ENCODE data around the gene DNAJC24. TPM values are rescaled to one million over a fixed set of nuclear protein-coding genes. Genes with fewer than 3 reads are reported as not detected.
"Not testable (repeated sequence)": the region's sequence is repeated elsewhere in the genome, so short reads cannot be mapped to it uniquely, and the experiment has no call there.

The DNAJC24 gene, protein sequence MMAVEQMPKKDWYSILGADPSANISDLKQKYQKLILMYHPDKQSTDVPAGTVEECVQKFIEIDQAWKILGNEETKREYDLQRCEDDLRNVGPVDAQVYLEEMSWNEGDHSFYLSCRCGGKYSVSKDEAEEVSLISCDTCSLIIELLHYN
- 10 to 100 TPM in 3 of 4 donors, 1 to 10 TPM in 1; 7.8 to 26.9 (median 16.3) TPM for total RNA-seq

GRCh38 chr11:31369348-31370329, at the start of gene DNAJC24, which contains the start of gene DCDC1:
TSS of gene DNAJC24 (plus strand) at chr11:31369860. CDS start at chr11:31370749, 889 bp downstream.
TSS of gene DCDC1 (minus strand) at chr11:31369739. CDS start at chr11:31328280, 41,459 bp downstream.
- peak within 1 kb of the TSS; percentile 79 for H3K27ac ChIP-seq

DNA sequence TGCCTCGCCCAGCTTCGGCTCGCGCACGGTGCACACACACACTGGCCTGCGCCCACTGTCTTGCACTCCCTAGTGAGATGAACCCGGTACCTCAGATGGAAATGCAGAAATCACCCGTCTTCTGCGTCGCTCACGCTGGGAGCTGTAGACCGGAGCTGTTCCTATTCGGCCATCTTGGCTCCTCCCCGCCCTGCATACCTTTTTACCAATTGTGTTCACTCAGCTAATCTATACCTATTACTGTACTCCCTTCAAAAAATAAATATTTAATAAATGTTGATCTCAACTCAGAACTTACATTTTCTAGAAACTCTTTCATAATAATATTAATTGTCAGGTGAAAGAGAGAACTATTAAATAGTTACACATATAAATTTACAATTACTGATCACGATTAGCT, 48.2 kb upstream of the DNAJC24 start:
- H3K27ac ChIP-seq, H3K36me3 ChIP-seq: not testable (repeated sequence)
- WGBS = 97% methylated on average over 15 of the region's 15 CpGs

More at GRCh38 chr11:31369348-31370329, at the start of gene DNAJC24, which contains the start of gene DCDC1:
- TF ChIP-seq POLR2A (IDR thresholded peaks at IDR 0.05) (no peak), CTCF (IDR thresholded peaks at IDR 0.05) (no peak), POLR2AphosphoS5 (IDR thresholded peaks at IDR 0.05) (peak in 1 of 3 donors; percentile 54), EP300 (IDR thresholded peaks at IDR 0.05) (no peak)
- Histone ChIP-seq H3K36me3 (no peaks in the 10 kb centered on the region), H3K4me3 (peak within 1 kb of the TSS; percentile 93), H3K4me1 (peaks cover 15% of the 10 kb centered on the region), H3K9me3 (no peaks in the 10 kb centered on the region), H3K27me3 (no peaks in the 10 kb centered on the region)
- 1% methylated on average over 46 of the region's 53 CpGs for WGBS
- DNase-seq (ENCODE audit: low spot score in 2 of 2) = peak; percentile 94

DNA sequence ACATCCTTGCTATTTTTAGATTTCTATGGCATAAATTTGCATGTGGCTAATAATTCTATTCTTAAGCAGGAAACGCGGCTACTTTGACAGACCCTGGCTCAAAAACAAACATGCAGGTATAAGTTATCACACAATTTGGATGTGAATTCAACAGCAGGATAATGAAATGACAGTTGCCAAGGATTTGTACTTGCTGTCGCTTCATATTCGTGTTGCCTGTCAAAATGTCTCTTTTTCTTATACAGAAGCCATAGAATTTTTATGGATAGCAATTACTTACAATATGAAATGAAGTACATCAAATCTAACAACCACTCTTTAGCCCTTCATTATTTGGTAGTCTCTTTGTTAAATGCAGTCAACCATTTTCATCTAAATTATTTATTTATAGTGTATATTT, 46.5 kb upstream of the DNAJC24 start:
- DNase-seq (ENCODE audit: low spot score in 2 of 2) = no peak
- 89% methylated on average over 4 of the region's 4 CpGs for WGBS

More for the DNA sequence above, 48.2 kb upstream of the DNAJC24 start:
- H3K4me1 ChIP-seq; H3K9me3 ChIP-seq; H3K4me3 ChIP-seq; H3K27me3 ChIP-seq; DNase-seq (ENCODE audit: low spot score in 2 of 2): not testable (repeated sequence)

GRCh38 chr11:31325160-31325559, 44.5 kb upstream of the DNAJC24 start:
- TF ChIP-seq EP300 (IDR thresholded peaks at IDR 0.05) (no peak), POLR2AphosphoS5 (IDR thresholded peaks at IDR 0.05) (no peak), CTCF (IDR thresholded peaks at IDR 0.05) (no peak), POLR2A (IDR thresholded peaks at IDR 0.05) (no peak)
- H3K27me3 ChIP-seq = no peaks in the 10 kb centered on the region

More for the DNA sequence above, 46.5 kb upstream of the DNAJC24 start:
- no peaks in the 10 kb centered on the region for H3K27me3 ChIP-seq
- H3K9me3 ChIP-seq = no peaks in the 10 kb centered on the region
- no peaks in the 10 kb centered on the region for H3K36me3 ChIP-seq
- H3K4me1 ChIP-seq = no peaks in the 10 kb centered on the region
- TF ChIP-seq POLR2AphosphoS5 (IDR thresholded peaks at IDR 0.05) (no peak), CTCF (IDR thresholded peaks at IDR 0.05) (no peak), POLR2A (IDR thresholded peaks at IDR 0.05) (no peak), EP300 (IDR thresholded peaks at IDR 0.05) (no peak)
- no peak overlapping the region for H3K27ac ChIP-seq
- H3K4me3 ChIP-seq = no peak overlapping the region

GRCh38 chr11:31326470-31327148, 43.1 kb upstream of the DNAJC24 start:
- TF ChIP-seq POLR2A (IDR thresholded peaks at IDR 0.05) = no peak
- no peak for TF ChIP-seq POLR2AphosphoS5 (IDR thresholded peaks at IDR 0.05)
- TF ChIP-seq EP300 (IDR thresholded peaks at IDR 0.05) = no peak
- no peak for TF ChIP-seq CTCF (IDR thresholded peaks at IDR 0.05)
- H3K9me3 ChIP-seq = no peaks in the 10 kb centered on the region
- H3K36me3 ChIP-seq = no peaks in the 10 kb centered on the region
- WGBS = 53% methylated on average over 2 of the region's 2 CpGs
- H3K27ac ChIP-seq = no peak overlapping the region
- H3K4me3 ChIP-seq = no peak overlapping the region
- no peaks in the 10 kb centered on the region for H3K27me3 ChIP-seq
- H3K4me1 ChIP-seq = no peaks in the 10 kb centered on the region
- no peak for DNase-seq (ENCODE audit: low spot score in 2 of 2)

More at GRCh38 chr11:31325160-31325559, 44.5 kb upstream of the DNAJC24 start:
- H3K4me1 ChIP-seq = no peaks in the 10 kb centered on the region
- no peak for DNase-seq (ENCODE audit: low spot score in 2 of 2)
- no peak overlapping the region for H3K27ac ChIP-seq
- no peak overlapping the region for H3K4me3 ChIP-seq
- H3K9me3 ChIP-seq = no peaks in the 10 kb centered on the region
- no peaks in the 10 kb centered on the region for H3K36me3 ChIP-seq
